Uterus (tissue), 4 donors: ENCODE measurements around the gene MAPK6. TPM values are rescaled to one million over a fixed set of nuclear protein-coding genes. Genes with fewer than 3 reads are reported as not detected.

Source experiments
- DNase-seq, 2 donors: peaks; one replicate each; pipeline ENCODE4 v3.0.0-alpha.2; 2019 to 2020
- H3K27ac ChIP-seq, 2 donors: fragments of 200-600 bp; sonication (generic); 1 replicate in 1 of 2; 2 replicates in 1 of 2; pipeline ENCODE4 v1.5.1; 2016 to 2018
- H3K27me3 ChIP-seq, 2 donors: fragments of 200-600 bp; sonication (generic); one replicate each; pipeline ENCODE4 v1.5.1; 2018 to 2019; ENCODE audit warnings: control low read depth in 1 of 2
- H3K36me3 ChIP-seq, 2 donors: fragments of 200-600 bp; sonication (generic); one replicate each; pipeline ENCODE4 v1.5.1; 2019; ENCODE audit warnings: control low read depth in 1 of 2
- H3K4me1 ChIP-seq, 2 donors: fragments of 200-600 bp; sonication (generic); one replicate each; pipeline ENCODE4 v1.5.1; 2018 to 2019; ENCODE audit warnings: control low read depth in 1 of 2
- H3K4me3 ChIP-seq, 2 donors: fragments of 200-600 bp; sonication (generic); 1 replicate in 1 of 2; 2 replicates in 1 of 2; pipeline ENCODE4 v1.5.1; 2018 to 2019; ENCODE audit warnings: mild to moderate bottlenecking in 1 of 2
- H3K9me3 ChIP-seq, 2 donors: fragments of 200-600 bp; sonication (generic); one replicate each; pipeline ENCODE4 v1.5.1; 2019; ENCODE audit warnings: control low read depth in 1 of 2
- CTCF ChIP-seq, 4 experiments: fragments of 200-600 bp in 2 of 4; fragments of 450-650 bp in 2 of 4; sonication (generic) in 2 of 4; IDR thresholded peaks; one replicate each; pipeline ENCODE4 v1.5.1; 2016 to 2019; ENCODE audit warnings: antibody characterized with exemption in 4 of 4, mild to moderate bottlenecking in 2 of 4, moderate library complexity in 1 of 4
- POLR2A ChIP-seq, 2 donors: fragments of 450-650 bp; IDR thresholded peaks; one replicate each; pipeline ENCODE4 v1.6.1; 2016; ENCODE audit warnings: antibody characterized with exemption in 2 of 2, mild to moderate bottlenecking in 1 of 2, moderate library complexity in 1 of 2
- intact Hi-C: fragments of 100-400 bp; cut with DNase I; formaldehyde crosslinking; loops from one replicate; pipeline ENCODE4 v1.15.1; 2023; ENCODE audit warnings: low total_unique reads
- total RNA-seq, 4 donors: library from RNA; depleted of rRNA in 3 of 4; stranded (reverse); fragments of >200 nt in 3 of 4; gene quantifications; one replicate each; pipeline versions ENCODE4 v1.1.0 to v1.2.4, GENCODE V29; 2014 to 2023
- donor health status: DM: yes; HTN: yes; CAD: no.

Gene MAPK6
- total RNA-seq, 4 donors from 2014 or later: 11.5 to 47.1 (median 30.0) TPM

- Histone ChIP-seq H3K36me3 (no peaks in the 10 kb centered on the region), H3K4me3 (no peak overlapping the region), H3K27me3 (no peaks in the 10 kb centered on the region), H3K27ac (no peak overlapping the region), H3K4me1 (no peaks in the 10 kb centered on the region), H3K9me3 (no peaks in the 10 kb centered on the region)
- no peak for DNase-seq
- TF ChIP-seq POLR2A (IDR thresholded peaks at IDR 0.05) (no peak), CTCF (IDR thresholded peaks at IDR 0.05) (no peak)
- intact Hi-C loops: no loop called here
These were observed 49.1 kb downstream of the MAPK6 start for GRCh38 chr15:52068004-52068615.

GRCh38 chr15:52069559-52069958 is 50.5 kb downstream of the MAPK6 start:
- H3K36me3 ChIP-seq: no peaks in the 10 kb centered on the region
- H3K27ac ChIP-seq: no peak overlapping the region
- no peaks in the 10 kb centered on the region for H3K9me3 ChIP-seq
- no peak for TF ChIP-seq CTCF (IDR thresholded peaks at IDR 0.05)
- TF ChIP-seq POLR2A (IDR thresholded peaks at IDR 0.05): no peak
- H3K4me1 ChIP-seq: no peaks in the 10 kb centered on the region
- H3K27me3 ChIP-seq: no peaks in the 10 kb centered on the region
- intact Hi-C loops: no loop called here
- H3K4me3 ChIP-seq: no peak overlapping the region
- no peak for DNase-seq

GRCh38 chr15:52071570-52071969 is 52.6 kb downstream of the MAPK6 start:
- TF ChIP-seq POLR2A (IDR thresholded peaks at IDR 0.05) (no peak), CTCF (IDR thresholded peaks at IDR 0.05) (no peak)
- Histone ChIP-seq H3K4me3 (no peak overlapping the region), H3K36me3 (no peaks in the 10 kb centered on the region), H3K9me3 (no peaks in the 10 kb centered on the region), H3K4me1 (no peaks in the 10 kb centered on the region), H3K27ac (no peak overlapping the region), H3K27me3 (no peaks in the 10 kb centered on the region)
- no peak for DNase-seq
- intact Hi-C loops: no loop called here

DNA sequence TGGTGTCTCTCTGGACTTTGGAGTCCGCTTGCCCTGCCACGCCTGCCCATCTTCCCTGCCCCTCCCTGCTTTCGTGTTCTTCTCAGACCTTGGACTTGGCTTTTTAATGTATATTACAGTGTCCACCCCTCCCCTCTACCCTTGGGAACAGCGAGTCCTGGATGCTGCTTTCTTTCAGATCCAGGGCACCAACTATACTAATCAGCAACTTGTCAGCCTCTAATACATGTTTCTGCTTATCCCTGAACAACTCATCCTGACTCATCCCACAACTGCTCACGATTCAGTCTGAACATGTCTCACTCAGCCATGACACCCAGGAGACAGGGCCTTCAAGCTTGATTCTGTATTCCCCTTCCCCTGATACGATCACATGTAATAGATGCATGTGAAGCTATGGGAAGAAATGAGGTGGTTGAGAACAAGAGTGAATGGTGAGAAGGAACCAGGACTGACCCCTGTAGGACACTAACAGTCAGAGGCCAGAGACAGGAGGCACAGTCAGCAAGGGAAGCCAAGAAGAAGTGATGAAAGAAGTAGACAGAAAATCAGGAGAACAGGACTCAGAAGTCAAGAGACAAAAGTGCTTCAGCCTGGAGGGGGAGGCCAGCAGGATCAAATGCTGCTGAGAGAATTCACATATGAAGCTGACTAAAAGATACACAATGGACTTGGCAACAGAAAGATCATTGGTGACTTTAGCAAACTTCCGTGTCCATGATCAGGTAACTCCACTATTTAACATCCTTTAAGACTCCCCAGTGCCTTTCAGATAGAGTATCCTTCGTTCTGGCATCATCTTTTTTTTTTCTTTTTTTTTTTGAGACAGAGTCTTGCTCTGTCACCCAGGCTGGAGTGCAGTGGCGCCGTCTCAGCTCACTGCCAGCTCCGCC is 58.1 kb downstream of the MAPK6 start:
- no peak for DNase-seq
- Histone ChIP-seq H3K27me3 (no peaks in the 10 kb centered on the region), H3K9me3 (no peaks in the 10 kb centered on the region), H3K36me3 (no peaks in the 10 kb centered on the region), H3K27ac (no peak overlapping the region), H3K4me1 (no peaks in the 10 kb centered on the region), H3K4me3 (no peak overlapping the region)
- intact Hi-C loops: no loop called here
- TF ChIP-seq POLR2A (IDR thresholded peaks at IDR 0.05): no peak
- TF ChIP-seq CTCF (IDR thresholded peaks at IDR 0.05): no peak

DNA sequence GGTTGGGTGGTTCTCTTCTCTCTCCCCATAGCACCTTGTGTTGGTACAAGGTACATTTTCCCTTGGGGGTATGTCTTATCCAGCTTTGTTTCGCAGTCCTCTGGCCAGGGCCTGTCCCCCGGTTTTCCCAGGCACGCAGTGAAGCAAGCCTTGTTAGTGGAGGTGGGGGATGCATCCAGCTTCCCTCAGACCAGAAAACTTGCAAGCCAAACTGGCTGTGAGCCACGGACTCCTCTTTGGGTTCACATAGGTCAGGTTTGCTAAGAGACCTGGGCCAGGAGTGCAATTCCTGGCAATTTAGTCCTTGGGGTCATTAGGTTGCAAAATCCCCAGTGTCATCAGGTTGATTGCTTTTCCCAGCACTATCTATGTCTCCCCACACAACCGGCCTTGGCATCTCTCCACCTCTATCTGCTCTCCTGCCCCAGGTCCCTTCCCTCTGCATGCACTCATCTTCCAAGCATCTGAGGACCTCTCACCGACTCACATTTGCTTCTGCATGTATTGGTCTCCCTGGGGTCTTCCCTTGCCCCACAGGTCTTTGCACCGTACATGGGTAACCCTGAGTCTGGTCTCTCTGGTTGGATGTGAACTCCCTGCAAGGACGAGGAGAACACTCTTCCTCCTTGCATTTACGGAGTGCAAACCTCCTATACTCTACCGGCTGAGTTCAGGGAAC is 59.3 kb downstream of the MAPK6 start:
- H3K4me1 ChIP-seq: no peaks in the 10 kb centered on the region
- intact Hi-C loops: no loop called here
- no peak overlapping the region for H3K27ac ChIP-seq
- H3K4me3 ChIP-seq: no peak overlapping the region
- no peaks in the 10 kb centered on the region for H3K9me3 ChIP-seq
- TF ChIP-seq CTCF (IDR thresholded peaks at IDR 0.05) (no peak), POLR2A (IDR thresholded peaks at IDR 0.05) (no peak)
- no peaks in the 10 kb centered on the region for H3K27me3 ChIP-seq
- H3K36me3 ChIP-seq: no peaks in the 10 kb centered on the region
- DNase-seq: no peak
